Activated CD4-positive, CD25-positive, alpha-beta regulatory T cell treated with anti-CD3 and anti-CD28 coated beads, Interleukin-2, amount 50 U/mL, for 24 hours (primary cell): ENCODE results near the gene PEX6.
"Not testable (repeated sequence)": the region's sequence is repeated elsewhere in the genome, so short reads cannot be mapped to it uniquely, and the experiment has no call there.

ENCODE experiments used
- ATAC-seq, 2 donors: fragments of 150-1000 bp; cut with Tn5 transposase; one replicate each; pipeline ENCODE4 v1.10.0; 2021; ENCODE audit warnings: mild to moderate bottlenecking in 1 of 2, moderate library complexity in 1 of 2

Gene PEX6

DNA sequence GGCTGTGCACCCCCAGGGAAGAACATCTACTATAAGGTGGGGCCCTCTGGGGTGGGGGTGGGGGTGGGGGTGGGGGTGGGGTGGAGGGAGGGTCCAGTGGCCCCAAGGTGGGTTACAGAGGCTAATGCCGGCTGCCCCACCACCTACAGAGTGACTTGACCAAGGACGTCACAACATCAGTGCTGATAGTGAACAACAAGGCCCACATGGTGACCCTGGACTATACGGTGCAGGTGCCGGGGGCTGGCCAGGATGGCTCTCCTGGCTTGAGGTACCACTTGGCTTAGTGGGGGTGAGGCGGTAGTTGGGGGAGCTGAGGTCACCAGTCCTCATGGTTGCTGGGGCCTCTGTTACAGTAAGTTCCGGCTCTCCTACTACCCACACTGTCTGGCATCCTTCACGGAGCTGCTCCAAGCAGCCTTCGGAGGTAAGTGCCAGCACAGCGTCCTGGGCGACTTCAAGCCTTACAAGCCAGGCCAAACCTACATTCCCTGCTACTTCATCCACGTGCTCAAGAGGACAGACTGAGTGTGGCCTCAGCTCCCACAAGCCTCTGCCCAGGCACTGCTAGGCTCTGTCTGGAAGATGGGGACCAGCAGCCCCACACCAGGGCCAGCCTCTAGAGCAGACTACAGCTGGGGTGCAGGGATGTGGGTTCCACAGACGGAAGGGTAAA is 15.7 kb downstream of the PEX6 start:
- ATAC-seq, result no peak

GRCh38 chr6:42962502-42963178 is 16.3 kb downstream of the PEX6 start:
- no peak for ATAC-seq

- no peak for ATAC-seq
These were observed 16.9 kb downstream of the PEX6 start for GRCh38 chr6:42962096-42962495.

- no peak for ATAC-seq
These were observed 17.9 kb downstream of the PEX6 start for GRCh38 chr6:42961020-42961470.

DNA sequence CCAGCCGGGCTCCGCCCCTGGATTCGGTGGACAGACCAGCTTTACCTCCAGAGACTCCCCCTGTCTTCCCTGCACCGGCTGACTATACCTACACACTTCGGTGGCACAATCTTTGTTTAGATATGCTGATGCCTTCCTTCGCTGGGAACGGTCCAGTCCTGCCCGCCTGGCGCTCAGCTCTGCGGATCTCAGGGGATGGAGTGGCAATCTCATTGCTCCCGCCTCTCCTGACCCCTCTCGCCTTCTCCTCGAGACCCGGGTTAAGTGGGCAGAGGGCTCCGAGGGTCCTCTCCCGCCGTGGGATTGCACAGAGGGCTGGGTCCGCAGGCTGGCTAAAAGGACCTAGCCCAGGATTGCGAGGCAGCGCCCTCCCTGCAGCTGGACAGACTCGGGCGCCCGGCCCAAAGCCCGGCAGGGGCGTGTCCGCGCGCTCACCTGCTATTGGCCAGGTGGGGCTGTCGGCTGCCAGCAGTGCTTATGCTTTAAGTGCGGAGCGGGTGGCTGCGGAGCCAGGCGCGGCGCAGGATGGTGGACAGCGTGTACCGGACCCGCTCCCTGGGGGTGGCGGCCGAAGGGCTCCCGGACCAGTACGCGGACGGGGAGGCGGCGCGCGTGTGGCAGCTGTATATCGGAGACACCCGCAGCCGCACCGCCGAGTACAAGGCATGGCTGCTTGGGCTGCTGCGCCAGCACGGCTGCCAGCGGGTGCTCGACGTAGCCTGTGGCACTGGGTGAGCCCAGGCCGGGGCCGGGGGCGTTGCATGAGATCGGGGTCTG is 18.6 kb downstream of the PEX6 start, which contains the start of gene GNMT:
GNMT (plus strand) TSS at position 512 of the 777 bp plus-strand sequence; CDS start at position 526, 14 bp downstream.
- ATAC-seq, result peak; percentile 79 to 83

- ATAC-seq, result no peak
These were observed 19.1 kb downstream of the PEX6 start for GRCh38 chr6:42959917-42960242.

GRCh38 chr6:42958125-42958524 is 20.9 kb downstream of the PEX6 start:
- ATAC-seq, result no peak

DNA sequence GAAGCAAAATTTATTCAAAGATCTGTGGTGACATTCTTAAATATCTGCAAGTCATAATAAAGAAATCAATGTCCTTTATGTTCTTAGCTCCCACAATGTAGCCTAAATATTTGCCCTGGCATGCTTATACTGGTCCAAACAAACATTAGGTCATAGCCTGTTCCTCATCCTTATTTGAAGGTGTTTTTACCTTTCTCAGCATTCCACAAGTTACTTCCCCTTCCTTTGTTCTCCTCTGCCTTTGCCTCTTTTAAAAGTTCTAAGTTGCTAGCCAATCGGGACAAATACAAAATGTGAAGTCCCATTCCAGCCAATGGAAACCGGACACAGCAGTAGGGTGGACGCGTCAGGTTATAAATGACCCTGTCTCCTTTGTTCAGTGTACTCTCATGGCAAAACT is 24.6 kb downstream of the PEX6 start:
- ATAC-seq, result not testable (repeated sequence)

- ATAC-seq, result no peak
These were observed 26.6 kb downstream of the PEX6 start for GRCh38 chr6:42952389-42952788.

DNA sequence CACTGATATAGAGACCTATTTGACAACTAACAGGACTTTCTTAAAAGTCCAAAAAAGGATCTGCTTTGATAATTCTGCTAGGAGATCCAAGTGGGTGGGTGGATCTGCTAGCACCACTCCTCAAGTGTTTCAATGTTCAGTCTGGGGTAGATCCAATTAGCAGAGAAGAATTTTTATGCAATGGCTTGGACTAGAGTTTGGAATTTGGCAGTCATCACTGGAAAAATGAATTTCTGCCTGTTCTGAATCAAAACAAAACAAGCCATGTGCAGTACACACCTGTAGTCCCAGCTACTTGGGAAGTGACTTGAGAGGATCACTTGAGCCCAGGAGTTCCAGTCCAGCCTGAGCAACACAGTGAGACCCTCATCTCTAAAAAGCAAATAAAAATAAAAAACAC is 31.0 kb downstream of the PEX6 start:
- no peak for ATAC-seq

- ATAC-seq, result no peak
These were observed 36.5 kb downstream of the PEX6 start for GRCh38 chr6:42942444-42942843.

GRCh38 chr6:42941356-42941755 is 37.6 kb downstream of the PEX6 start:
- ATAC-seq, result not testable (repeated sequence)

GRCh38 chr6:42940493-42941045 is 38.4 kb downstream of the PEX6 start:
- ATAC-seq, result no peak

GRCh38 chr6:42939810-42940167 is 39.2 kb downstream of the PEX6 start:
- no peak for ATAC-seq

GRCh38 chr6:42938987-42939809 is 39.8 kb downstream of the PEX6 start:
- ATAC-seq, result no peak

- ATAC-seq, result no peak
These were observed 40.6 kb downstream of the PEX6 start for GRCh38 chr6:42938428-42938796.

- no peak for ATAC-seq
These were observed 41.2 kb downstream of the PEX6 start for GRCh38 chr6:42937548-42938427.

DNA sequence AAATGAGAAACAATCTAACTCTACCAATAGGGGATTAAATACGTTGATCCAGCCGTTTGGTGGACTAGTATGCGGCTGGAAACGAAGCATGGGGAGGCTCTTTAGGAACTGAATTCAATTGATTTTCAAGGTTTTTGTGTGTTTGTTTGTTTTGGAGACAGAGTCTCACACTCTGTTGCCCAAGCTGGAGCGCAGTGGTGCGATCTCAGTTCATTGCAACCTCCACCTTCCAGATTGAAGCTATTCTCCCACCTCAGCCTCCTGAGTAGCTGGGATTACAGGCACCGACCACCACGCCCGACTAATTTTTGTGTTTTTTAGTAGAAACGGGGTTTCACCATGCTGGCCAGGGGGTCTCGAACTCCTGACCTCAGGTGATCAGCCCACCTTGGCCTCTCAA is 42.6 kb downstream of the PEX6 start:
- no peak for ATAC-seq

- ATAC-seq, result no peak
These were observed 43.7 kb downstream of the PEX6 start for GRCh38 chr6:42935322-42935721.

DNA sequence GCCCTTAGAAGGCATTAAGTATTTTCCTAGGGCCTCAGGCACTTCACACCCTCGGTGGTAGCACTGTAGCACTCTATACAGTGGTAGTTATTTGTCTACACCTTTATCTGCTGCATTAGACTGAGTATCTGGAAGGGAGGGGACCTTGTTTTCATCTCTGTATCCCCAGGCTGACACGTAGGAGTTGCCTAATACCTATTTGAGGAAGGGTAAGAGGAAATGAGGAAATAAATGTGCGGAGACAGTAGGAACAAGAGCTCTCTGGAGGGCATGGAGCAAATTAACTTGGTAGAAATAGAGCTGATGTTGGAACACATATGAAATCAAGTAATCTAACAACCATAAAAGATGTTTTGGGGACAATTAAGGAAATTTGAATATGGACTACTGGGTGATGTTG is 45.8 kb downstream of the PEX6 start:
- no peak for ATAC-seq

DNA sequence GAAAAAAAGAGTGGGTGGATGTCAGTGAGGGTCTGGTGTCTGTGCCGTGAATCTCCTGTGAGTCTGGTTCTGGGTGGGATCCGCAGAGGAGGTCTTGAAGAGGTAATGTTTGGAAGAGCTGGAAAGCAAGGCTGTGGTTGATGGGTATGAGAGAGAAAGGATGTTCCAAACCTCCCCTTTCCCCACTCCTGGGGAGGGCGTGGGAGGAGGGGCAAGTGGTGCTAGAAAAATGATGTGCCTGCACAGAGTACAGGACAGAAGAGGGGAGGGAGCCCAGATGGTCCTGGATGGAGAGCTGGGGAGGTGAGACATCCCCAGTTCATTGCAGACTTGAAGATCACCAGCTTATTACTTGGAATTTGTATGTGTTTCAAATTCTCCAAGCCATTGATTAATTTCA is 46.6 kb downstream of the PEX6 start:
- ATAC-seq, result no peak
